Bronchial epithelial cell (primary cell): Measurements from ENCODE around the gene ACAD9. TPM values are rescaled to one million over a fixed set of nuclear protein-coding genes. Genes with fewer than 3 reads are reported as not detected.

Experiments used
- DNase-seq: peaks from one replicate; pipeline ENCODE4 v3.0.0-alpha.2; 2010; ENCODE audit warnings: low read depth
- FAIRE-seq: peaks from 2 replicates; lab custom pipeline; 2011; peaks lifted over from hg19 to GRCh38; lab: Jason Lieb, UNC
- H3K27me3 ChIP-seq: 2 replicates; pipeline ENCODE4 v1.5.1; 2011; ENCODE audit warnings: low read length; ENCODE audit not compliant: control insufficient read depth, insufficient read depth
- H3K36me3 ChIP-seq: 2 replicates; pipeline ENCODE4 v1.5.1; 2011; ENCODE audit warnings: low read length; ENCODE audit not compliant: control insufficient read depth, insufficient read depth
- H3K4me3 ChIP-seq: 2 replicates; pipeline ENCODE4 v1.5.1; 2011; ENCODE audit warnings: mild to moderate bottlenecking, low read depth, low read length, control low read depth
- total RNA-seq: library from RNA; depleted of rRNA; stranded (reverse); fragments of >200 nt; gene quantifications from 2 replicates; pipeline ENCODE4 v1.2.1, GENCODE V29; 2014
- TF ChIP-seq, protein P1 (sequence below): IDR thresholded peaks from 2 replicates; pipeline ENCODE4 v1.5.1; 2011; ENCODE audit warnings: mild to moderate bottlenecking, moderate library complexity, low read length, control low read depth, inconsistent platforms; ENCODE audit not compliant: insufficient read depth, severe bottlenecking

The ACAD9 gene
- total RNA-seq, 1 donor from 2014 or later: 24.7 TPM

DNA sequence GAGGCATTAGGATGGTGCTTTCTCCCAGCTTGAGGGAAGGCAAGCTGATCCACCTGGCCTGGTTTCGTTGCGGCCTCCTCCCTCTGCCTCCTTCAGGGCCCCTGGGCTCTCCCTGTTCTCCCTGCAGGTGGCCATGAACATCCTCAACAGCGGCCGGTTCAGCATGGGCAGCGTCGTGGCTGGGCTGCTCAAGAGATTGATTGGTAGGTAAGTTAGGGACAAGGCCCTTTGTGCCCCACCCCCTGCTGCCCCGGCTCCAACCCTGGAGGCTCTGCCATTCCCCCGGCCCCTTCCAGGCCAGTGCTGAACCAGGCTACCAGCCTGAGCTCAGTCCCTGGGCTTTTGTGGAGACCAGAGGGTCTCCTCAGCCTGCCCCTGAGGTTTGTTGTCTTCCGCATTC lies 23.0 kb downstream of the ACAD9 start:
- Histone ChIP-seq H3K36me3 (peaks cover 45% of the 10 kb centered on the region), H3K4me3 (no peak overlapping the region), H3K27me3 (no peaks in the 10 kb centered on the region)
- TF ChIP-seq, protein P1, sequence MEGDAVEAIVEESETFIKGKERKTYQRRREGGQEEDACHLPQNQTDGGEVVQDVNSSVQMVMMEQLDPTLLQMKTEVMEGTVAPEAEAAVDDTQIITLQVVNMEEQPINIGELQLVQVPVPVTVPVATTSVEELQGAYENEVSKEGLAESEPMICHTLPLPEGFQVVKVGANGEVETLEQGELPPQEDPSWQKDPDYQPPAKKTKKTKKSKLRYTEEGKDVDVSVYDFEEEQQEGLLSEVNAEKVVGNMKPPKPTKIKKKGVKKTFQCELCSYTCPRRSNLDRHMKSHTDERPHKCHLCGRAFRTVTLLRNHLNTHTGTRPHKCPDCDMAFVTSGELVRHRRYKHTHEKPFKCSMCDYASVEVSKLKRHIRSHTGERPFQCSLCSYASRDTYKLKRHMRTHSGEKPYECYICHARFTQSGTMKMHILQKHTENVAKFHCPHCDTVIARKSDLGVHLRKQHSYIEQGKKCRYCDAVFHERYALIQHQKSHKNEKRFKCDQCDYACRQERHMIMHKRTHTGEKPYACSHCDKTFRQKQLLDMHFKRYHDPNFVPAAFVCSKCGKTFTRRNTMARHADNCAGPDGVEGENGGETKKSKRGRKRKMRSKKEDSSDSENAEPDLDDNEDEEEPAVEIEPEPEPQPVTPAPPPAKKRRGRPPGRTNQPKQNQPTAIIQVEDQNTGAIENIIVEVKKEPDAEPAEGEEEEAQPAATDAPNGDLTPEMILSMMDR: no peak
- DNase-seq: no peak
- FAIRE-seq: no peak

DNA sequence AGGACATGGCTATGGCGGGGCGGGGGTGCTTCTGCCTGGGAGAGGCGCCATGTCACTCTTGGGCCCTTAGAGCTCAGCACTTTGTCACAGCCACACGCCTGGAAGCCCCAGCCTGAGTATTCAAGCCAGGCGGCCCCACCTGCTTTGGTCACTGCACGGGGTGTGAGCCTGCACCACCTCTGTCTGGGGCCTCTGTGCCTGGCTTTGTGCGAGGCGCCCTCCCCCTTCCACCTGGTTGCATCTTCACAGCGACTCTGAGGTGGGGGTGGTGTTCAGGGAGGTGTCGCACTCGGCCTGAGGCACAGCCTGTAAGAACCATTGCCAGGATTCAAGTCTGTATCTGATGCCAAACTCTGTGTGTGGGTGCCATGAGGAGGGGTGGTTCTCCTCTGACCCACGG lies 24.1 kb downstream of the ACAD9 start:
- peaks cover 44% of the 10 kb centered on the region for H3K36me3 ChIP-seq
- FAIRE-seq (no peak), DNase-seq (no peak)
- no peak overlapping the region for H3K4me3 ChIP-seq
- H3K27me3 ChIP-seq: no peaks in the 10 kb centered on the region
- TF ChIP-seq, protein P1: no peak

DNA sequence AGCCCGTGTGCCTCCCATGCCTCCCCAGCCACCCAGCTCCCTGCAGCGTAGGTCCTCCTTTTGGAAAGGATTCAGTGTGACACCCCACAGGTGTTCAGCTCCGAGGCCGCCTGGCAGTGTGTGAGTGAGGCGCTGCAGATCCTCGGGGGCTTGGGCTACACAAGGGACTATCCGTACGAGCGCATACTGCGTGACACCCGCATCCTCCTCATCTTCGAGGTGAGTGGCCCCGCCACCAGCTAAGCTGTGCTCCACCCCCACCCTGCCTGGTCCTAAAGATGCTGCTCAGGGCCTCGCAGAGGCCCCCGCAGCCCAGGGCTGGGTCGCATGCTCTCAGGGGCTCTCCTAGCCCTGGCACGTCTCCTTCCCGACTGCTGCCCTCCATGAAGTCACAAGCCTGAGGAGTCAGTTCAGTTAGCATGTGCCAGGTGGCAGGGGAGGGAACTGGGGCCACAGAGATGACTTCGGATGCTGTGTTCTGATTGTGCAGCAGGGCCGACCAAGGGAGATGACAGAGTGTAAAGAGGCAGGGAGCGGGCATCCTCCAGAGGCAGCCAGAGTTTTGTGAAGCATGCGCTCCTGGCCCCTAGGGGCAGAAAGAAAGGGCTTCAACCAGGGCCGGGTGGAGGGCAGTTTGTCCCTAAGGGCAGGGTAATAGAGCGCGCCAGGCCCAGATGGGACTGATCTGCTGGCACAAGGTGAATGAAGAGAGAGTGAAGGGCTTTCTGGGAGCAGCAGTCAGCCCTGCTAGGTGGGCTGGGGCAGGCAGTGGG lies 26.8 kb downstream of the ACAD9 start:
- TF ChIP-seq, protein P1: no peak
- Histone ChIP-seq H3K27me3 (no peaks in the 10 kb centered on the region), H3K36me3 (peaks cover 46% of the 10 kb centered on the region), H3K4me3 (no peak overlapping the region)
- DNase-seq (no peak), FAIRE-seq (no peak)

DNA sequence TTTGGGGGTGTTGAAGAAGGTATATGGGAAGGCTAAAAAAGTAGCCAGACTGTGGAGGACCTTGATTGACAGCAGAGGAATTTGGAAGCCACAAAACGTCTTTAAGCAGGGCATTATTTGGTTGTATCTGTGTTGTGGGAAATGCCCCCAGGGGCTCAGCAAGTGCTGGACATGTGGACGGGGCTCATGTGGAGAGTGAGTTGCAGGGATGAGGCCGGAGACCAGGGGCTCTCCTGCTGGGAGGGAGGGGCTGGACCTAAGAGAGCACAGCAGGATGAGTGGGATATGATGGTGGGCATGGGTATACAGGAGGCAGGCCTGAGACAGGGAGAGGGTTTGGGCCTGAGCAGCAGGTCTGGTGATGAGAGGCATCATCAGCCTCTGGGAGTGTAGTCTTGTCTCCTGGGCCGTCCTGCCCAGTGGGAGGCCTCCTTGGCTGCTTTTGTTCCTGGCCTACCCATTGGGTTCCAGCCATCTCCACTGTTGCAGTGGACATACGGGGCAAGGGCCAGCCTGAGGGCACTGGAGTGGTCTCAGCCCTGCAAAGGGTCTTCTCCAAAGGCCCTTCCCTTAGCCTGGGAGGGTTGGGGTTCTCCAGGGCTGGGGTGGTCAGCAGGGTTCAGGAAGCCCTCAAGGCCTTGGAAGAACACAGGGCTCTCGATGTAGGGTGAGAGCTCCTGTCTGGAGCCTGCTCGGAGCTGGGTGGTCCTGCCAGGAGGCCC lies 27.5 kb downstream of the ACAD9 start:
- peaks cover 47% of the 10 kb centered on the region for H3K36me3 ChIP-seq

DNA sequence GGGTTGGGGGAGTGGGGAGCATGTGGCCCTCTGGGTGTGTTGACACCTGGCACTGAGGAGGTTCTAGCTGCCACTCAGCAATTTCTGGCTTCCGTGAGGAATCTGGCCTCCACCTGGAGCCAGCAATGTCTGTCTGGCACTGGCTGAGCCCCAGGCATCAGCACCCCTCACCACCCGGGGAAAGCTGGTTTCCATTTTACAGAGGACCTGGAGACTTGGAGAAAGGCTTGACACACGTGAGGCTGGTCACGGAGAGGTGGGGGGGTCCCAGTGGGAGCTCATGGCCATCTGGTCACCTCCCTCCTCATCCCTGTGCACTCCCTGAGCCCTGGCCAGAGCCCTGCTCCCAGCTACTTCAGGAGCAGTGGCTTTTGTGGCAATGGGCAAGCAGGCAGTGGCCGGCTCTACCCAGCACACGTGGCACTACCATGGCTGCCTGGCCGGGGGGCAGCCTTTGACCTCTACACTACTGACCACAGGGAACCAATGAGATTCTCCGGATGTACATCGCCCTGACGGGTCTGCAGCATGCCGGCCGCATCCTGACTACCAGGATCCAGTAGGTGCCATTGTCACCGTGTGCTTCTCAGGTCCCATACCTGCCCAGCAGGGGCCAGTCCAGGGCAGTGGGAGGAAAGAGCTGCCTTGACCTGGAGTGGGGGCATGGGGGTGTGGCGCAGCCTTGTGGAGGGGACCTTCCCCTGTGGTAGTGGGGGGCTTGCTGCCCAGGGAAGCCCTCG lies 28.5 kb downstream of the ACAD9 start:
- Histone ChIP-seq H3K27me3 (no peaks in the 10 kb centered on the region), H3K36me3 (peaks cover 44% of the 10 kb centered on the region), H3K4me3 (no peak overlapping the region)
- TF ChIP-seq, protein P1: no peak
- FAIRE-seq (no peak), DNase-seq (no peak)

More for the DNA sequence above, 27.5 kb downstream of the ACAD9 start:
- TF ChIP-seq, protein P1: no peak
- no peak for DNase-seq
- H3K4me3 ChIP-seq: no peak overlapping the region
- no peaks in the 10 kb centered on the region for H3K27me3 ChIP-seq
- no peak for FAIRE-seq
